HL-60 (cell line): Measurements from ENCODE around the gene QSOX2.

Source experiments
- CTCF ChIP-seq: IDR thresholded peaks from one replicate; pipeline ENCODE4 v1.5.1; 2011; ENCODE audit warnings: low read length, control low read depth, inconsistent platforms; ENCODE audit not compliant: insufficient read depth
- GABPA ChIP-seq: IDR thresholded peaks from 2 replicates; pipeline ENCODE4 v1.6.1; 2012; ENCODE audit warnings: low read depth
- POLR2AphosphoS5 ChIP-seq: IDR thresholded peaks from 2 replicates; pipeline ENCODE4 v1.6.1; 2012; ENCODE audit warnings: low read depth
- TF ChIP-seq, protein P1 (sequence below): IDR thresholded peaks from 2 replicates; pipeline ENCODE4 v1.6.1; 2012; ENCODE audit warnings: low read depth; ENCODE audit not compliant: insufficient replicate concordance

- no peak for TF ChIP-seq CTCF
- TF ChIP-seq, protein P1, sequence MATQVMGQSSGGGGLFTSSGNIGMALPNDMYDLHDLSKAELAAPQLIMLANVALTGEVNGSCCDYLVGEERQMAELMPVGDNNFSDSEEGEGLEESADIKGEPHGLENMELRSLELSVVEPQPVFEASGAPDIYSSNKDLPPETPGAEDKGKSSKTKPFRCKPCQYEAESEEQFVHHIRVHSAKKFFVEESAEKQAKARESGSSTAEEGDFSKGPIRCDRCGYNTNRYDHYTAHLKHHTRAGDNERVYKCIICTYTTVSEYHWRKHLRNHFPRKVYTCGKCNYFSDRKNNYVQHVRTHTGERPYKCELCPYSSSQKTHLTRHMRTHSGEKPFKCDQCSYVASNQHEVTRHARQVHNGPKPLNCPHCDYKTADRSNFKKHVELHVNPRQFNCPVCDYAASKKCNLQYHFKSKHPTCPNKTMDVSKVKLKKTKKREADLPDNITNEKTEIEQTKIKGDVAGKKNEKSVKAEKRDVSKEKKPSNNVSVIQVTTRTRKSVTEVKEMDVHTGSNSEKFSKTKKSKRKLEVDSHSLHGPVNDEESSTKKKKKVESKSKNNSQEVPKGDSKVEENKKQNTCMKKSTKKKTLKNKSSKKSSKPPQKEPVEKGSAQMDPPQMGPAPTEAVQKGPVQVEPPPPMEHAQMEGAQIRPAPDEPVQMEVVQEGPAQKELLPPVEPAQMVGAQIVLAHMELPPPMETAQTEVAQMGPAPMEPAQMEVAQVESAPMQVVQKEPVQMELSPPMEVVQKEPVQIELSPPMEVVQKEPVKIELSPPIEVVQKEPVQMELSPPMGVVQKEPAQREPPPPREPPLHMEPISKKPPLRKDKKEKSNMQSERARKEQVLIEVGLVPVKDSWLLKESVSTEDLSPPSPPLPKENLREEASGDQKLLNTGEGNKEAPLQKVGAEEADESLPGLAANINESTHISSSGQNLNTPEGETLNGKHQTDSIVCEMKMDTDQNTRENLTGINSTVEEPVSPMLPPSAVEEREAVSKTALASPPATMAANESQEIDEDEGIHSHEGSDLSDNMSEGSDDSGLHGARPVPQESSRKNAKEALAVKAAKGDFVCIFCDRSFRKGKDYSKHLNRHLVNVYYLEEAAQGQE: no peak
- no peak for TF ChIP-seq GABPA
- no peak for TF ChIP-seq POLR2AphosphoS5
Measured at GRCh38 chr9:136171801-136172411, 73.7 kb downstream of the QSOX2 start.
